GM23338 (cell line): ENCODE measurements around the gene ZNF716.

Experiments
- CTCF ChIP-seq, 2 experiments: fragments of 200-600 bp in 1 of 2; sonication (generic) in 1 of 2; conservative IDR thresholded peaks; 2 replicates each; pipeline versions ENCODE4 v1.5.1 to v1.6.1; 2016 to 2017; ENCODE audit warnings: antibody characterized with exemption in 2 of 2, low read depth in 2 of 2, mild to moderate bottlenecking in 2 of 2, moderate library complexity in 1 of 2
- EZH2 ChIP-seq: fragments of 200-600 bp; sonication (generic); IDR thresholded peaks from one replicate; pipeline ENCODE4 v1.8.0; 2017; ENCODE audit warnings: antibody characterized with exemption, mild to moderate bottlenecking, low read depth; ENCODE audit not compliant: unreplicated experiment

- no peak for TF ChIP-seq CTCF (conservative IDR thresholded peaks at IDR 0.05; ENCODE audit: low read depth in 2 of 2)
- TF ChIP-seq EZH2: no peak
Measured at GRCh38 chr7:57438244-57438643, 11.7 kb upstream of the ZNF716 start.
